ENCODE results near the gene MOXD1.

Gene MOXD1

GRCh38 chr6:132404736-132405135, 3.5 kb upstream of the MOXD1 start:
- no peak for DNase-seq
- Histone ChIP-seq H3K27me3 (ENCODE audit: insufficient read depth, low read depth, severe bottlenecking) (peaks cover 78% of the 10 kb centered on the region), H3K27ac (no peak overlapping the region), H3K36me3 (no peaks in the 10 kb centered on the region), H3K4me3 (ENCODE audit: low read depth, low read length) (no peak overlapping the region), H3K9me3 (ENCODE audit: severe bottlenecking) (no peaks in the 10 kb centered on the region)
- no peak for TF ChIP-seq CTCF (IDR thresholded peaks at IDR 0.05; ENCODE audit: low read depth, low read length)

GRCh38 chr6:132404330-132404729, 3.1 kb upstream of the MOXD1 start:
- Histone ChIP-seq H3K36me3 (no peaks in the 10 kb centered on the region), H3K9me3 (ENCODE audit: severe bottlenecking) (no peaks in the 10 kb centered on the region), H3K27me3 (ENCODE audit: insufficient read depth, low read depth, severe bottlenecking) (peaks cover 79% of the 10 kb centered on the region), H3K27ac (no peak overlapping the region), H3K4me3 (ENCODE audit: low read depth, low read length) (no peak overlapping the region)
- no peak for DNase-seq
- TF ChIP-seq CTCF (IDR thresholded peaks at IDR 0.05; ENCODE audit: low read depth, low read length): no peak

- no peaks in the 10 kb centered on the region for H3K36me3 ChIP-seq
- TF ChIP-seq CTCF (IDR thresholded peaks at IDR 0.05; ENCODE audit: low read depth, low read length): no peak
- H3K9me3 ChIP-seq (ENCODE audit: severe bottlenecking): no peaks in the 10 kb centered on the region
- H3K27ac ChIP-seq: no peak overlapping the region
- no peak for DNase-seq
- H3K27me3 ChIP-seq (ENCODE audit: insufficient read depth, low read depth, severe bottlenecking): peaks cover 94% of the 10 kb centered on the region
- H3K4me3 ChIP-seq (ENCODE audit: low read depth, low read length): no peak overlapping the region
Observed at GRCh38 chr6:132401618-132402285, 477 bp upstream of the MOXD1 start.

- Histone ChIP-seq H3K4me3 (ENCODE audit: low read depth, low read length) (no peak overlapping the region), H3K9me3 (ENCODE audit: severe bottlenecking) (no peaks in the 10 kb centered on the region), H3K36me3 (no peaks in the 10 kb centered on the region), H3K27me3 (ENCODE audit: insufficient read depth, low read depth, severe bottlenecking) (peaks cover 88% of the 10 kb centered on the region), H3K27ac (no peak overlapping the region)
- DNase-seq: no peak
- TF ChIP-seq CTCF (IDR thresholded peaks at IDR 0.05; ENCODE audit: low read depth, low read length): no peak
Observed at GRCh38 chr6:132400555-132400882, 756 bp downstream of the MOXD1 start.

- H3K36me3 ChIP-seq: no peaks in the 10 kb centered on the region
- DNase-seq: no peak
- H3K9me3 ChIP-seq (ENCODE audit: severe bottlenecking): no peaks in the 10 kb centered on the region
- no peak overlapping the region for H3K27ac ChIP-seq
- H3K4me3 ChIP-seq (ENCODE audit: low read depth, low read length): no peak overlapping the region
- peaks cover 78% of the 10 kb centered on the region for H3K27me3 ChIP-seq (ENCODE audit: insufficient read depth, low read depth, severe bottlenecking)
- no peak for TF ChIP-seq CTCF (IDR thresholded peaks at IDR 0.05; ENCODE audit: low read depth, low read length)
Observed at GRCh38 chr6:132399376-132400074, 1.8 kb downstream of the MOXD1 start.
